GM19438 (cell line): ENCODE results near the gene SPSB1.

Source experiments
- ATAC-seq: cut with Tn5 transposase; IDR thresholded peaks from one replicate; pipeline ENCODE4 v1.9.1; 2021; ENCODE audit warnings: low read depth; ENCODE audit not compliant: unreplicated experiment

Gene SPSB1

GRCh38 chr1:9317072-9317471, 24.4 kb downstream of the SPSB1 start:
- ATAC-seq = no peak

- ATAC-seq = no peak
These were observed 25.1 kb downstream of the SPSB1 start for GRCh38 chr1:9317591-9318417.

GRCh38 chr1:9319208-9319788, 26.6 kb downstream of the SPSB1 start:
- ATAC-seq = no peak

- no peak for ATAC-seq
These were observed 27.3 kb downstream of the SPSB1 start for GRCh38 chr1:9319789-9320519.

GRCh38 chr1:9320520-9321479, 28.1 kb downstream of the SPSB1 start:
- ATAC-seq = no peak

GRCh38 chr1:9321480-9321849, 28.8 kb downstream of the SPSB1 start:
- ATAC-seq = no peak

GRCh38 chr1:9321986-9322660, 29.4 kb downstream of the SPSB1 start:
- ATAC-seq = no peak

- ATAC-seq = no peak
These were observed 30.1 kb downstream of the SPSB1 start for GRCh38 chr1:9322661-9323244.

- ATAC-seq = no peak
These were observed 31.8 kb downstream of the SPSB1 start for GRCh38 chr1:9324246-9325096.

- ATAC-seq = no peak
These were observed 33.9 kb downstream of the SPSB1 start for GRCh38 chr1:9326596-9326995.

GRCh38 chr1:9328201-9328600, 35.5 kb downstream of the SPSB1 start:
- no peak for ATAC-seq

GRCh38 chr1:9328715-9329114, 36.0 kb downstream of the SPSB1 start:
- ATAC-seq = no peak

- ATAC-seq = no peak
These were observed 38.3 kb downstream of the SPSB1 start for GRCh38 chr1:9331016-9331415.

GRCh38 chr1:9331558-9332346, 39.1 kb downstream of the SPSB1 start:
- no peak for ATAC-seq

GRCh38 chr1:9332513-9333143, 39.9 kb downstream of the SPSB1 start:
- no peak for ATAC-seq

- ATAC-seq = no peak
These were observed 45.9 kb downstream of the SPSB1 start for GRCh38 chr1:9338397-9339246.
